SH-SY5Y (cell line): ENCODE results near the gene C17orf114.

ENCODE experiments used
- GATA2 ChIP-seq: IDR thresholded peaks from 2 replicates; pipeline ENCODE4 v1.6.1; 2011; ENCODE audit warnings: mild to moderate bottlenecking, low read depth, low read length
- GATA3 ChIP-seq: IDR thresholded peaks from 2 replicates; pipeline ENCODE4 v1.6.1; 2011; ENCODE audit warnings: low read depth, mild to moderate bottlenecking, low read length, moderate library complexity

GRCh38 chr17:4816826-4817225 lies 14.7 kb upstream of the C17orf114 start:
- no peak for TF ChIP-seq GATA2
- TF ChIP-seq GATA3: no peak
